Adrenal gland (tissue), 5 donors: ENCODE results near the gene LYRM4.

Source experiments
- CTCF ChIP-seq, 6 experiments: fragments of 450-650 bp in 4 of 6; fragments of 200-600 bp in 2 of 6; sonication (generic) in 1 of 6; IDR thresholded peaks; 1 replicate in 5 of 6; 2 replicates in 1 of 6; pipeline versions ENCODE4 v1.5.1 to v1.8.0; 2016 to 2021; ENCODE audit warnings: antibody characterized with exemption in 6 of 6, mild to moderate bottlenecking in 2 of 6, moderate library complexity in 1 of 6
- POLR2A ChIP-seq, 2 donors: fragments of 450-650 bp; IDR thresholded peaks; one replicate each; pipeline ENCODE4 v1.6.1; 2017; ENCODE audit warnings: antibody characterized with exemption in 2 of 2, mild to moderate bottlenecking in 2 of 2, moderate library complexity in 1 of 2
- donor health status: DM: no; HTN: no; CAD: no.

GRCh38 chr6:5197084-5197483 lies 63.7 kb downstream of the LYRM4 start:
- TF ChIP-seq CTCF (IDR thresholded peaks at IDR 0.05) (no peak), POLR2A (IDR thresholded peaks at IDR 0.05) (no peak)
